ENCODE data around the gene PPP1R7. TPM values are rescaled to one million over a fixed set of nuclear protein-coding genes. Genes with fewer than 3 reads are reported as not detected.

The PPP1R7 gene
- total and polyA plus RNA-seq, 8 donors, result 22.8 to 126 (median 54.6) TPM

DNA sequence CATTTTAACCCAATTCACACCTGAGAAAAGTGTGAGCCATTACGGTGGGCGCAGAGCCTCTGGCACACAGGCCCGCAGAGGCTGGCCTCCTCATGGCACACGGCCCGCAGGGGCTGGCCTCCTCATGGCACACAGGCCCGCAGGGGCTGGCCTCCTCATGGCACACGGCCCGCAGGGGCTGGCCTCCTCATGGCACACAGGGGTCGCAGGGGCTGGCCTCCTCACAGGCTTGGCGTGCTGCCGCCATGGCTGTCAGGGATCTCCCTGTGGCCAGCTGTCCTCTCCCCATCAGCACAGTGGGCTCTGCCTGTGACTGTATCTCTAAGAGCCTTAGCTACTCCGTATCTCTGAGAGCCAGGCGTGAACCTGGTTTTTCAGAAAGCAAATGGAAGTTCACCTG is 62.8 kb downstream of the PPP1R7 start:
- Histone ChIP-seq H3K4me1 (peaks cover 0 to 7% (median 5%) of the 10 kb centered on the region in 4 donors), H3K36me3 (no peaks in the 10 kb centered on the region), H3K4me3 (no peak overlapping the region), H3K9me3 (no peaks in the 10 kb centered on the region), H3K27me3 (no peaks in the 10 kb centered on the region), H3K27ac (no peak overlapping the region)
- TF ChIP-seq, protein P1, sequence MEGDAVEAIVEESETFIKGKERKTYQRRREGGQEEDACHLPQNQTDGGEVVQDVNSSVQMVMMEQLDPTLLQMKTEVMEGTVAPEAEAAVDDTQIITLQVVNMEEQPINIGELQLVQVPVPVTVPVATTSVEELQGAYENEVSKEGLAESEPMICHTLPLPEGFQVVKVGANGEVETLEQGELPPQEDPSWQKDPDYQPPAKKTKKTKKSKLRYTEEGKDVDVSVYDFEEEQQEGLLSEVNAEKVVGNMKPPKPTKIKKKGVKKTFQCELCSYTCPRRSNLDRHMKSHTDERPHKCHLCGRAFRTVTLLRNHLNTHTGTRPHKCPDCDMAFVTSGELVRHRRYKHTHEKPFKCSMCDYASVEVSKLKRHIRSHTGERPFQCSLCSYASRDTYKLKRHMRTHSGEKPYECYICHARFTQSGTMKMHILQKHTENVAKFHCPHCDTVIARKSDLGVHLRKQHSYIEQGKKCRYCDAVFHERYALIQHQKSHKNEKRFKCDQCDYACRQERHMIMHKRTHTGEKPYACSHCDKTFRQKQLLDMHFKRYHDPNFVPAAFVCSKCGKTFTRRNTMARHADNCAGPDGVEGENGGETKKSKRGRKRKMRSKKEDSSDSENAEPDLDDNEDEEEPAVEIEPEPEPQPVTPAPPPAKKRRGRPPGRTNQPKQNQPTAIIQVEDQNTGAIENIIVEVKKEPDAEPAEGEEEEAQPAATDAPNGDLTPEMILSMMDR (IDR thresholded peaks at IDR 0.05), result no peak
- no peak for TF ChIP-seq EP300 (IDR thresholded peaks at IDR 0.05)
- TF ChIP-seq POLR2AphosphoS5 (IDR thresholded peaks at IDR 0.05), result no peak
- TF ChIP-seq POLR2A (IDR thresholded peaks at IDR 0.05), result no peak
- WGBS, 5 donors, result 79 to 89% (median 85%) methylated on average over 12 to 13 of the region's 13 CpGs
- intact Hi-C loops (cut with DNase I; ENCODE audit: low total_unique reads), result no loop called here
- DNase-seq, result no peak

DNA sequence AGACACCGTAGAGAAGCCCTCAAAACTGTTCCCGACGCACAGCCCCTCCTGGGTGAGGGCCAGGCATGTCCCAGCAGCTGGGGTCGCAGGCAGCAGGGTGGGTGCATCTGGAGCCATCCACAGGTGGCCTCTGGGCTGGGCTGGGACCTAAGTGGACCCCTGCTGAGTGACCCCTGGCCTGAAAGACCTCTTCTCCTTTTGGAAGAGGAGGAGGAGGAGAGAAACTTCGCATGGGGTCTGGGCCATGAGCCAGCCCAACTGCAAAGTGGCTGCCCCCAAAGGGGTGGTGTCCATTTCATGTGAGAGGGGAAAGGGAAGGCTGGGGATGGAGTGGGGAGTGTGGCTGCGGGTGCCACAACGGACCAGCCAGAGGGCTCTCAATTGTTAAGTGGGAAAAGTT is 63.3 kb downstream of the PPP1R7 start:
- Histone ChIP-seq H3K4me3 (no peak overlapping the region), H3K27me3 (no peaks in the 10 kb centered on the region), H3K4me1 (peaks cover 5 to 13% (median 10%) of the 10 kb centered on the region in 4 donors), H3K36me3 (no peaks in the 10 kb centered on the region), H3K27ac (no peak overlapping the region), H3K9me3 (no peaks in the 10 kb centered on the region)
- TF ChIP-seq EP300 (IDR thresholded peaks at IDR 0.05) (no peak), POLR2AphosphoS5 (IDR thresholded peaks at IDR 0.05) (no peak), POLR2A (IDR thresholded peaks at IDR 0.05) (no peak)
- TF ChIP-seq, protein P1 (IDR thresholded peaks at IDR 0.05), result no peak
- DNase-seq, result no peak
- intact Hi-C loops (cut with DNase I; ENCODE audit: low total_unique reads), result no loop called here
- 66 to 80% (median 67%) methylated on average over 7 of the region's 7 CpGs for WGBS, 5 donors

DNA sequence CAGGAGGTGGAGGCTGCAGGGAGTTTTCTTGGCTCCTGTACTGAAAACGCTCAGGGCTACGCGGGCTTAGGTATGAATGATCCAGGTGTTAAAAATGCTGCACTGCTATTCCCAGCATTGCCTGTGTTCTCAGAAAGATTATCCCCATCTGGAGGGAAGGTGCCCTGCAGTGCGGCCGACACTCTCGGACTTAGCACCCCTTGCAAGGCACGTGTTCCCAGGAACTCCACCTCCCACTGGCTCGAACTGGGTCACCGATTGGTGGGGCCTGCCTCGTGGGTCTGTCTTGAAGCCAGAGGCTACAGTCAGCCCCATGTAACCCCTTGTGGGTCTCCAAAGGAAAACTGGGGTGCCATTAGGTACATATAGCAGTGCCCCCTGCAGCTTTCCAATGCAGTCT is 63.9 kb downstream of the PPP1R7 start:
- TF ChIP-seq EP300 (IDR thresholded peaks at IDR 0.05), result no peak
- no peak for TF ChIP-seq POLR2A (IDR thresholded peaks at IDR 0.05)
- no peak for TF ChIP-seq POLR2AphosphoS5 (IDR thresholded peaks at IDR 0.05)
- TF ChIP-seq, protein P1 (IDR thresholded peaks at IDR 0.05), result no peak
- WGBS, 5 donors, result 49 to 67% (median 59%) methylated on average over 3 to 10 of the region's 10 CpGs
- Histone ChIP-seq H3K9me3 (no peaks in the 10 kb centered on the region), H3K27ac (no peak overlapping the region), H3K4me3 (no peak overlapping the region), H3K27me3 (no peaks in the 10 kb centered on the region), H3K36me3 (no peaks in the 10 kb centered on the region), H3K4me1 (peaks cover 9 to 19% (median 17%) of the 10 kb centered on the region in 4 donors)
- intact Hi-C loops (cut with DNase I; ENCODE audit: low total_unique reads), result no loop called here
- DNase-seq, result no peak

DNA sequence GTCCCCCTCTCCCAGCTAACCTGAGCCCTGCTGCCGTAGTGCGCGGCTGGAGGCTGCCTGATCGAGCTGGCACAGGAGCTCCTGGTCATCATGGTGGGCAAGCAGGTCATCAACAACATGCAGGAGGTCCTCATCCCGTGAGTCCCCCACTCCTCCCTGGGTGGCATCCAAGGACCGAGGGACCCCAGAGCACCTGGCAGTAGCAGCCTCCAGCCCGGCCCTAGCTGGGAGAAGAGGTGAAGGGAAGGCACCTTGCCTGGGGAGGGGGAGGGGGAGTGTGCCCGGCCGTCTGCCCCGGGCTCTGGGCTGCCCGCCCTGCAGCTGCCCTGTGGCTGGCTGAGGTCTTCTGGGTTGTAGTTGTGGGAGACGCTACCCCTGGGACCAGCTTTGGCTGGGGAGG is 64.5 kb downstream of the PPP1R7 start:
- intact Hi-C loops (cut with DNase I; ENCODE audit: low total_unique reads), result no loop called here
- H3K27ac ChIP-seq, result no peak overlapping the region
- H3K27me3 ChIP-seq, result no peaks in the 10 kb centered on the region
- H3K4me1 ChIP-seq, result peaks cover 9 to 22% (median 19%) of the 10 kb centered on the region in 4 donors
- TF ChIP-seq POLR2A (IDR thresholded peaks at IDR 0.05) (no peak), POLR2AphosphoS5 (IDR thresholded peaks at IDR 0.05) (no peak), EP300 (IDR thresholded peaks at IDR 0.05) (no peak)
- TF ChIP-seq, protein P1 (IDR thresholded peaks at IDR 0.05), result no peak
- H3K36me3 ChIP-seq, result no peaks in the 10 kb centered on the region
- WGBS, 5 donors, result 69 to 87% (median 83%) methylated on average over 5 to 12 of the region's 12 CpGs
- H3K9me3 ChIP-seq, result no peaks in the 10 kb centered on the region
- DNase-seq, result no peak
- no peak overlapping the region for H3K4me3 ChIP-seq
